Duodenal mucosa (tissue), 2 donors: Measurements from ENCODE around the gene MLPH.
"Not testable (repeated sequence)": the region's sequence is repeated elsewhere in the genome, so short reads cannot be mapped to it uniquely, and the experiment has no call there.

Source experiments
- H3K27ac ChIP-seq: one replicate; pipeline ENCODE4 v1.7.0; 2013; ENCODE audit warnings: low read depth, low read length
- H3K27me3 ChIP-seq, 2 donors: one replicate each; pipeline ENCODE4 v1.7.0; 2013; ENCODE audit warnings: low read length in 2 of 2, control low read depth in 1 of 2; ENCODE audit not compliant: insufficient read depth in 2 of 2, control insufficient read depth in 1 of 2
- H3K36me3 ChIP-seq, 2 donors: one replicate each; pipeline ENCODE4 v1.7.0; 2013; ENCODE audit warnings: low read length in 2 of 2, control low read depth in 1 of 2; ENCODE audit not compliant: insufficient read depth in 2 of 2, control insufficient read depth in 1 of 2
- H3K4me1 ChIP-seq, 2 donors: one replicate each; pipeline ENCODE4 v1.7.0; 2013; ENCODE audit warnings: low read length in 2 of 2, control low read depth in 1 of 2; ENCODE audit not compliant: insufficient read depth in 2 of 2, control insufficient read depth in 1 of 2
- H3K4me3 ChIP-seq, 2 donors: one replicate each; pipeline ENCODE4 v1.7.0; 2013; ENCODE audit warnings: low read length in 2 of 2, low read depth in 1 of 2
- H3K9ac ChIP-seq, 2 donors: one replicate each; pipeline ENCODE4 v1.7.0; 2013; ENCODE audit warnings: low read length in 2 of 2, low read depth in 1 of 2
- H3K9me3 ChIP-seq, 2 donors: one replicate each; pipeline ENCODE4 v1.7.0; 2013; ENCODE audit warnings: low read length in 2 of 2, control low read depth in 1 of 2; ENCODE audit not compliant: control insufficient read depth in 1 of 2

Gene MLPH

GRCh38 chr2:237592425-237592980, 105.5 kb downstream of the MLPH start:
- Histone ChIP-seq H3K27me3 (no peaks in the 10 kb centered on the region), H3K36me3 (no peaks in the 10 kb centered on the region), H3K4me1 (peaks cover 9 to 22% of the 10 kb centered on the region in 2 donors), H3K27ac (no peak overlapping the region), H3K9ac (no peak overlapping the region), H3K4me3 (no peak overlapping the region), H3K9me3 (no peaks in the 10 kb centered on the region)

GRCh38 chr2:237593036-237593435, 106.0 kb downstream of the MLPH start:
- H3K36me3 ChIP-seq = no peaks in the 10 kb centered on the region
- peaks cover 9 to 22% of the 10 kb centered on the region in 2 donors for H3K4me1 ChIP-seq
- H3K27me3 ChIP-seq = no peaks in the 10 kb centered on the region
- H3K4me3 ChIP-seq = no peak overlapping the region
- H3K27ac ChIP-seq = no peak overlapping the region
- no peaks in the 10 kb centered on the region for H3K9me3 ChIP-seq
- no peak overlapping the region for H3K9ac ChIP-seq

- peaks cover 9 to 22% of the 10 kb centered on the region in 2 donors for H3K4me1 ChIP-seq
- no peaks in the 10 kb centered on the region for H3K27me3 ChIP-seq
- H3K9me3 ChIP-seq = no peaks in the 10 kb centered on the region
- H3K9ac ChIP-seq = no peak overlapping the region
- no peaks in the 10 kb centered on the region for H3K36me3 ChIP-seq
- no peak overlapping the region for H3K4me3 ChIP-seq
- no peak overlapping the region for H3K27ac ChIP-seq
Measured at GRCh38 chr2:237593596-237594320, 106.7 kb downstream of the MLPH start.

GRCh38 chr2:237594514-237594871, 107.4 kb downstream of the MLPH start:
- Histone ChIP-seq H3K4me3 (no peak overlapping the region), H3K27me3 (no peaks in the 10 kb centered on the region), H3K27ac (no peak overlapping the region), H3K36me3 (no peaks in the 10 kb centered on the region), H3K4me1 (peaks cover 9 to 20% of the 10 kb centered on the region in 2 donors), H3K9ac (no peak overlapping the region), H3K9me3 (no peaks in the 10 kb centered on the region)

- not testable (repeated sequence) for H3K4me3 ChIP-seq, H3K27ac ChIP-seq, H3K9me3 ChIP-seq, H3K9ac ChIP-seq, H3K27me3 ChIP-seq, H3K36me3 ChIP-seq
- peaks cover 9 to 27% of the 10 kb centered on the region in 2 donors for H3K4me1 ChIP-seq
Measured at GRCh38 chr2:237595829-237596519, 108.9 kb downstream of the MLPH start.

GRCh38 chr2:237596520-237597195, 109.6 kb downstream of the MLPH start:
- Histone ChIP-seq H3K27me3 (no peaks in the 10 kb centered on the region), H3K9me3 (no peaks in the 10 kb centered on the region), H3K4me3 (no peak overlapping the region), H3K36me3 (no peaks in the 10 kb centered on the region), H3K4me1 (peaks cover 9 to 23% of the 10 kb centered on the region in 2 donors), H3K27ac (no peak overlapping the region), H3K9ac (no peak overlapping the region)

GRCh38 chr2:237597196-237598145, 110.4 kb downstream of the MLPH start:
- Histone ChIP-seq H3K4me1 (peaks cover 9 to 24% of the 10 kb centered on the region in 2 donors), H3K9ac (no peak overlapping the region), H3K9me3 (no peaks in the 10 kb centered on the region), H3K4me3 (no peak overlapping the region), H3K36me3 (no peaks in the 10 kb centered on the region), H3K27ac (no peak overlapping the region), H3K27me3 (no peaks in the 10 kb centered on the region)

- H3K9me3 ChIP-seq = no peaks in the 10 kb centered on the region
- H3K27me3 ChIP-seq = no peaks in the 10 kb centered on the region
- no peak overlapping the region for H3K9ac ChIP-seq
- no peaks in the 10 kb centered on the region for H3K36me3 ChIP-seq
- no peak overlapping the region for H3K27ac ChIP-seq
- peaks cover 13 to 30% of the 10 kb centered on the region in 2 donors for H3K4me1 ChIP-seq
- H3K4me3 ChIP-seq = no peak overlapping the region
Measured at GRCh38 chr2:237598468-237599208, 111.6 kb downstream of the MLPH start.

GRCh38 chr2:237599465-237600110, 112.5 kb downstream of the MLPH start:
- no peak overlapping the region for H3K9ac ChIP-seq
- no peak overlapping the region for H3K27ac ChIP-seq
- H3K4me3 ChIP-seq = no peak overlapping the region
- H3K4me1 ChIP-seq = peaks cover 10 to 29% of the 10 kb centered on the region in 2 donors
- no peaks in the 10 kb centered on the region for H3K36me3 ChIP-seq
- no peaks in the 10 kb centered on the region for H3K27me3 ChIP-seq
- H3K9me3 ChIP-seq = no peaks in the 10 kb centered on the region
